Right forelimb (tissue), 1 donor: ENCODE results near the gene TEX55.
"Not testable (repeated sequence)": the region's sequence is repeated elsewhere in the genome, so short reads cannot be mapped to it uniquely, and the experiment has no call there.

ENCODE experiments used
- DNase-seq: peaks from one replicate; pipeline ENCODE4 v3.0.0-alpha.2; 2018

Gene TEX55

GRCh38 chr3:119145500-119146167 is at the start of gene TEX55:
TSS of gene TEX55 (plus strand) at chr3:119146165. CDS start at chr3:119146190, 25 bp downstream.
- DNase-seq, result no peak

- DNase-seq, result no peak
Observed at GRCh38 chr3:119098003-119098402, 48.0 kb upstream of the TEX55 start.

GRCh38 chr3:119098619-119099222 is 47.2 kb upstream of the TEX55 start:
- no peak for DNase-seq

GRCh38 chr3:119099785-119100184 is 46.2 kb upstream of the TEX55 start:
- DNase-seq, result no peak

- DNase-seq, result no peak
Observed at GRCh38 chr3:119104031-119104430, 41.9 kb upstream of the TEX55 start.

- not testable (repeated sequence) for DNase-seq
Observed at GRCh38 chr3:119118330-119118729, 27.6 kb upstream of the TEX55 start.

- DNase-seq, result no peak
Observed at GRCh38 chr3:119120480-119120879, 25.5 kb upstream of the TEX55 start.

- no peak for DNase-seq
Observed at GRCh38 chr3:119122350-119122749, 23.6 kb upstream of the TEX55 start.

- no peak for DNase-seq
Observed at GRCh38 chr3:119125342-119125741, 20.6 kb upstream of the TEX55 start.

- DNase-seq, result no peak
Observed at GRCh38 chr3:119125742-119126504, 20.0 kb upstream of the TEX55 start.

GRCh38 chr3:119130291-119130690 is 15.7 kb upstream of the TEX55 start:
- DNase-seq, result not testable (repeated sequence)

GRCh38 chr3:119132291-119132690 is 13.7 kb upstream of the TEX55 start:
- DNase-seq, result not testable (repeated sequence)

- not testable (repeated sequence) for DNase-seq
Observed at GRCh38 chr3:119139360-119139759, 6.6 kb upstream of the TEX55 start.

- DNase-seq, result no peak
Observed at GRCh38 chr3:119140466-119140865, 5.5 kb upstream of the TEX55 start.

- no peak for DNase-seq
Observed at GRCh38 chr3:119145128-119145499, 851 bp upstream of the TEX55 start.

GRCh38 chr3:119146578-119147375 is 812 bp downstream of the TEX55 start:
- DNase-seq, result no peak

GRCh38 chr3:119147494-119147893 is 1.5 kb downstream of the TEX55 start:
- DNase-seq, result no peak

- DNase-seq, result no peak
Observed at GRCh38 chr3:119148493-119149180, 2.7 kb downstream of the TEX55 start.

- no peak for DNase-seq
Observed at GRCh38 chr3:119149484-119149883, 3.5 kb downstream of the TEX55 start.

- no peak for DNase-seq
Observed at GRCh38 chr3:119156868-119157267, 10.9 kb downstream of the TEX55 start.

GRCh38 chr3:119157971-119158370 is 12.0 kb downstream of the TEX55 start:
- no peak for DNase-seq

GRCh38 chr3:119160361-119160760 is 14.4 kb downstream of the TEX55 start:
- no peak for DNase-seq

- no peak for DNase-seq
Observed at GRCh38 chr3:119160815-119161214, 14.8 kb downstream of the TEX55 start.
